OCI-LY1 (cell line): ENCODE data around the gene ALDH3B2.
A peak's percentile ranks its signal among the peaks of the same experiment; 100 is the strongest.
"Not testable (repeated sequence)": the region's sequence is repeated elsewhere in the genome, so short reads cannot be mapped to it uniquely, and the experiment has no call there.

ENCODE experiments used
- H2AFZ ChIP-seq: fragments of 200-600 bp; sonication (generic), shearing (Covaris generic); 2 replicates; pipeline ENCODE4 v1.6.0; 2014; ENCODE audit warnings: antibody characterized with exemption, mild to moderate bottlenecking, low read length
- H3F3A ChIP-seq: fragments of 200-600 bp; sonication (generic), shearing (Covaris generic); 2 replicates; pipeline ENCODE4 v1.6.0; 2014; ENCODE audit warnings: mild to moderate bottlenecking, antibody characterized with exemption, low read length, moderate library complexity; ENCODE audit not compliant: insufficient read depth
- H3K27ac ChIP-seq: fragments of 200-600 bp; sonication (generic); 2 replicates; pipeline ENCODE4 v1.5.1; 2014; ENCODE audit warnings: low read length, mixed run types, mild to moderate bottlenecking, low read depth; ENCODE audit not compliant: poor library complexity, severe bottlenecking
- H3K27me3 ChIP-seq: fragments of 200-600 bp; sonication (generic); 2 replicates; pipeline ENCODE4 v1.6.0; 2014; ENCODE audit warnings: antibody characterized with exemption, mild to moderate bottlenecking, low read length, moderate library complexity; ENCODE audit not compliant: insufficient read depth
- H3K36me3 ChIP-seq: fragments of 200-600 bp; sonication (generic); 2 replicates; pipeline ENCODE4 v1.6.1; 2014; ENCODE audit warnings: mild to moderate bottlenecking, antibody characterized with exemption, low read length, moderate library complexity, mixed read lengths; ENCODE audit not compliant: insufficient read depth
- H3K4me1 ChIP-seq: fragments of 200-600 bp; sonication (generic); 2 replicates; pipeline ENCODE4 v1.5.1; 2014; ENCODE audit warnings: mild to moderate bottlenecking, low read length, moderate library complexity; ENCODE audit not compliant: insufficient read depth, severe bottlenecking
- H3K4me2 ChIP-seq: fragments of 200-600 bp; sonication (generic), shearing (Covaris generic); 2 replicates; pipeline ENCODE4 v1.6.1; 2014; ENCODE audit warnings: low read length
- H3K4me3 ChIP-seq: fragments of 200-600 bp; sonication (generic); 2 replicates; pipeline ENCODE4 v1.5.1; 2014; ENCODE audit warnings: low read length, low read depth, mild to moderate bottlenecking, mixed read lengths; ENCODE audit not compliant: poor library complexity, severe bottlenecking
- H3K79me2 ChIP-seq: fragments of 200-600 bp; shearing (Covaris generic); 2 replicates; pipeline ENCODE4 v1.6.1; 2016; ENCODE audit warnings: mixed run types, low read length, mixed read lengths; ENCODE audit not compliant: insufficient read depth
- H3K9ac ChIP-seq: fragments of 200-600 bp; sonication (generic), shearing (Covaris generic); 2 replicates; pipeline ENCODE4 v1.6.1; 2014; ENCODE audit warnings: mild to moderate bottlenecking, low read length, mixed read lengths
- H3K9me2 ChIP-seq: fragments of 200-600 bp; sonication (generic), shearing (Covaris generic); 2 replicates; pipeline ENCODE4 v1.6.1; 2014; ENCODE audit warnings: low read depth, mild to moderate bottlenecking, low read length, mixed read lengths
- H3K9me3 ChIP-seq: fragments of 200-600 bp; shearing (Covaris generic); 2 replicates; pipeline ENCODE4 v1.6.1; 2014; ENCODE audit warnings: low read length, mixed read lengths
- H4K20me1 ChIP-seq: fragments of 200-600 bp; sonication (generic), shearing (Covaris generic); 2 replicates; pipeline ENCODE4 v1.6.0; 2016; ENCODE audit warnings: mild to moderate bottlenecking, low read length; ENCODE audit not compliant: insufficient read depth
- CTCF ChIP-seq: fragments of 200-600 bp; sonication (generic), shearing (Covaris generic); IDR thresholded peaks from 2 replicates; pipeline ENCODE4 v1.5.1; 2017; ENCODE audit warnings: mild to moderate bottlenecking, antibody characterized with exemption, low read length, moderate library complexity, mixed read lengths
- EZH2 ChIP-seq: fragments of 200-600 bp; sonication (generic), shearing (Covaris generic); IDR thresholded peaks from 2 replicates; pipeline ENCODE4 v1.8.0; 2017; ENCODE audit warnings: borderline replicate concordance, mixed run types, mild to moderate bottlenecking, antibody characterized with exemption, low read length, moderate library complexity, mixed read lengths

Gene ALDH3B2

GRCh38 chr11:67674442-67674871 lies at the start of gene ALDH3B2:
Gene ALDH3B2, minus strand, starts transcription at chr11:67674623. Its CDS starts 7,688 bp downstream, at chr11:67666935.
- TF ChIP-seq CTCF (no peak), EZH2 (no peak)
- H3K9me3 ChIP-seq, result peaks cover 6% of the 10 kb centered on the region
- H3K4me2 ChIP-seq, result no peak within 1 kb of the TSS
- H3K36me3 ChIP-seq, result peaks cover 4% of the 10 kb centered on the region; the same call in 1 of the 2 replicates
- no peak within 1 kb of the TSS for H3K27ac ChIP-seq
- peaks cover 15% of the 10 kb centered on the region; the same call in 1 of the 2 replicates for H3K27me3 ChIP-seq
- no peaks in the 10 kb centered on the region for H3F3A ChIP-seq
- no peaks in the 10 kb centered on the region for H3K4me1 ChIP-seq
- no peaks in the 10 kb centered on the region for H4K20me1 ChIP-seq
- no peaks in the 10 kb centered on the region for H3K79me2 ChIP-seq
- H3K4me3 ChIP-seq, result no peak within 1 kb of the TSS
- no peak within 1 kb of the TSS for H2AFZ ChIP-seq
- H3K9me2 ChIP-seq, result no peaks in the 10 kb centered on the region
- no peak within 1 kb of the TSS for H3K9ac ChIP-seq

- not testable (repeated sequence) for H3K4me2 ChIP-seq, H3K4me3 ChIP-seq, H3K27me3 ChIP-seq, H3K9me3 ChIP-seq, H3F3A ChIP-seq, H3K9ac ChIP-seq, H3K27ac ChIP-seq, H3K79me2 ChIP-seq, H4K20me1 ChIP-seq, H3K4me1 ChIP-seq, H3K9me2 ChIP-seq, H3K36me3 ChIP-seq, H2AFZ ChIP-seq
Measured at GRCh38 chr11:67723036-67723435, 48.6 kb upstream of the ALDH3B2 start.

GRCh38 chr11:67716226-67716625 lies 41.8 kb upstream of the ALDH3B2 start:
- not testable (repeated sequence) for H3K27me3 ChIP-seq, H3K79me2 ChIP-seq, H2AFZ ChIP-seq, H3K36me3 ChIP-seq, H3K27ac ChIP-seq, H3K9me3 ChIP-seq, H4K20me1 ChIP-seq, H3K9ac ChIP-seq, H3K9me2 ChIP-seq, H3F3A ChIP-seq
- Histone ChIP-seq H3K4me2 (peak overlapping the region; percentile 61; the same call in 1 of the 2 replicates), H3K4me3 (peak overlapping the region; percentile 38), H3K4me1 (peaks cover 19% of the 10 kb centered on the region)

GRCh38 chr11:67715801-67716200 lies 41.4 kb upstream of the ALDH3B2 start:
- not testable (repeated sequence) for H3K9ac ChIP-seq, H3K9me2 ChIP-seq, H3K79me2 ChIP-seq, H2AFZ ChIP-seq, H3K36me3 ChIP-seq, H4K20me1 ChIP-seq, H3F3A ChIP-seq, H3K27me3 ChIP-seq, H3K9me3 ChIP-seq, H3K27ac ChIP-seq
- peak overlapping the region; percentile 38 for H3K4me3 ChIP-seq
- H3K4me2 ChIP-seq, result peak overlapping the region; percentile 61
- peaks cover 19% of the 10 kb centered on the region for H3K4me1 ChIP-seq

GRCh38 chr11:67713892-67714509 lies 39.6 kb upstream of the ALDH3B2 start:
- H3K79me2 ChIP-seq, H4K20me1 ChIP-seq, H3K9ac ChIP-seq, H3K9me3 ChIP-seq, H3K27me3 ChIP-seq, H3K9me2 ChIP-seq, H3K4me2 ChIP-seq, H3K4me3 ChIP-seq, H2AFZ ChIP-seq, H3K27ac ChIP-seq, H3K36me3 ChIP-seq, H3F3A ChIP-seq: not testable (repeated sequence)
- peaks cover 19% of the 10 kb centered on the region for H3K4me1 ChIP-seq

- H3K4me3 ChIP-seq, H3K9ac ChIP-seq, H3K27me3 ChIP-seq, H3K36me3 ChIP-seq, H2AFZ ChIP-seq, H3K4me2 ChIP-seq, H3K79me2 ChIP-seq, H3K9me3 ChIP-seq, H3K9me2 ChIP-seq, H3K27ac ChIP-seq, H4K20me1 ChIP-seq, H3F3A ChIP-seq: not testable (repeated sequence)
- H3K4me1 ChIP-seq, result peaks cover 19% of the 10 kb centered on the region
Measured at GRCh38 chr11:67711676-67712075, 37.3 kb upstream of the ALDH3B2 start.

GRCh38 chr11:67711212-67711611 lies 36.8 kb upstream of the ALDH3B2 start:
- not testable (repeated sequence) for H2AFZ ChIP-seq, H3K4me2 ChIP-seq, H4K20me1 ChIP-seq, H3K9me2 ChIP-seq, H3K27ac ChIP-seq, H3K79me2 ChIP-seq, H3K27me3 ChIP-seq, H3K9ac ChIP-seq, H3K4me3 ChIP-seq, H3F3A ChIP-seq, H3K36me3 ChIP-seq, H3K9me3 ChIP-seq
- peaks cover 17% of the 10 kb centered on the region for H3K4me1 ChIP-seq
